SK-N-SH (cell line): ENCODE measurements around the gene IFI27L1.

ENCODE experiments used
- CHD2 ChIP-seq: fragments of 150-350 bp; IDR thresholded peaks from 2 replicates; pipeline ENCODE4 v1.6.1; 2018; ENCODE audit warnings: low read length; ENCODE audit not compliant: partially characterized antibody
- EP300 ChIP-seq, 2 experiments: IDR thresholded peaks; 2 replicates each; pipeline versions ENCODE4 v1.4.0 to v1.6.1; 2012; ENCODE audit warnings: borderline replicate concordance in 1 of 2, low read depth in 1 of 2, low read length in 1 of 2
- TF ChIP-seq, protein P1 (sequence below): fragments of 150-350 bp; IDR thresholded peaks from 2 replicates; pipeline ENCODE4 v1.6.1; 2017; ENCODE audit warnings: antibody characterized with exemption, low read length, low read depth, borderline replicate concordance
- TF ChIP-seq, protein P2 (sequence below): fragments of 200-600 bp; sonication (generic); IDR thresholded peaks from 2 replicates; pipeline ENCODE4 v1.6.1; 2017; ENCODE audit warnings: antibody characterized with exemption, mild to moderate bottlenecking, moderate library complexity

DNA sequence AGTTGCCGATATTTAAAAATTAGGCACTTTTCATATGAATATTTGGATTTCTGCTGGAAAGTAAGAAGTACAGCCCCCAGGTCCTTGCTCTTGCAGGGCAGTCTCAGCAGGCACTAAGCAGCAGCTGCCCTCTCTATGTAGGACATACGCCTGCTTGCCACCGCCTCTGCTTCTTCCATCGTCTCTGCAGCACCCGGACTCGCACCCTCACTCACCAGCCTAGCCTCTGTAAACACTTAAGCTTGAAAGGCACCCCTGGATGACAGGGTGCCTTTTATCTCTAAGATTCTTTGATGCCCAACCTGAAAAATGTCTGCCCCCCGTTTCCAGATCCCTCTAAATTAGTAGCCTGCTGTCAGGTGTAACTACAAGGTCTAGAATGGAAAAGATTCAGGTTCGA, 36.0 kb upstream of the IFI27L1 start:
- no peak for TF ChIP-seq EP300 (IDR thresholded peaks at IDR 0.05; ENCODE audit: borderline replicate concordance in 1 of 2, low read depth in 1 of 2, low read length in 1 of 2)
- no peak for TF ChIP-seq CHD2
- TF ChIP-seq, protein P1, sequence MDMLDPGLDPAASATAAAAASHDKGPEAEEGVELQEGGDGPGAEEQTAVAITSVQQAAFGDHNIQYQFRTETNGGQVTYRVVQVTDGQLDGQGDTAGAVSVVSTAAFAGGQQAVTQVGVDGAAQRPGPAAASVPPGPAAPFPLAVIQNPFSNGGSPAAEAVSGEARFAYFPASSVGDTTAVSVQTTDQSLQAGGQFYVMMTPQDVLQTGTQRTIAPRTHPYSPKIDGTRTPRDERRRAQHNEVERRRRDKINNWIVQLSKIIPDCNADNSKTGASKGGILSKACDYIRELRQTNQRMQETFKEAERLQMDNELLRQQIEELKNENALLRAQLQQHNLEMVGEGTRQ, result no peak
- TF ChIP-seq, protein P2, sequence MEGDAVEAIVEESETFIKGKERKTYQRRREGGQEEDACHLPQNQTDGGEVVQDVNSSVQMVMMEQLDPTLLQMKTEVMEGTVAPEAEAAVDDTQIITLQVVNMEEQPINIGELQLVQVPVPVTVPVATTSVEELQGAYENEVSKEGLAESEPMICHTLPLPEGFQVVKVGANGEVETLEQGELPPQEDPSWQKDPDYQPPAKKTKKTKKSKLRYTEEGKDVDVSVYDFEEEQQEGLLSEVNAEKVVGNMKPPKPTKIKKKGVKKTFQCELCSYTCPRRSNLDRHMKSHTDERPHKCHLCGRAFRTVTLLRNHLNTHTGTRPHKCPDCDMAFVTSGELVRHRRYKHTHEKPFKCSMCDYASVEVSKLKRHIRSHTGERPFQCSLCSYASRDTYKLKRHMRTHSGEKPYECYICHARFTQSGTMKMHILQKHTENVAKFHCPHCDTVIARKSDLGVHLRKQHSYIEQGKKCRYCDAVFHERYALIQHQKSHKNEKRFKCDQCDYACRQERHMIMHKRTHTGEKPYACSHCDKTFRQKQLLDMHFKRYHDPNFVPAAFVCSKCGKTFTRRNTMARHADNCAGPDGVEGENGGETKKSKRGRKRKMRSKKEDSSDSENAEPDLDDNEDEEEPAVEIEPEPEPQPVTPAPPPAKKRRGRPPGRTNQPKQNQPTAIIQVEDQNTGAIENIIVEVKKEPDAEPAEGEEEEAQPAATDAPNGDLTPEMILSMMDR, result no peak
